ENCODE results near the gene PIK3C2G. TPM values are rescaled to one million over a fixed set of nuclear protein-coding genes. Genes with fewer than 3 reads are reported as not detected.

PIK3C2G gene
- total and polyA plus RNA-seq, 2 of the 13 experiments (the other 11 are each of a cell fraction or from before 2014, with no cell fraction given): not detected

DNA sequence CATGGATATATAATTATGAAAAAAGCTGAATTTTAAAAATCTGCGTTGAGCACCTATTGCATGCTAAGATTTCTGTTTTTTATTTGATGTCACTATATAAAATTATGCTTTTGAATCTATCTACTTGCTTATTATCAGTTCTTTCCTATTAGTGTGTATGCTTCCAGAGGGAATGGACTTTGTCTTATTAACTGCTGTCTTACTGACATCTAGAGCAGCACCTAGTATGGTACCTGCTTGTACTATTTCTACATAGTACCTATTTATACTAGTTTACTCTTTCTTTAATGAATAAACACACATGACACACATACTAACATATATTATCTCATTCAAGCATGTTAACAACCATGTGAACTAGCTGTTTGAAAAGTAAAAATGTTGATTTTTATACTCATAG is 38.6 kb upstream of the PIK3C2G start:
- no peak overlapping the region for H2AFZ ChIP-seq (ENCODE audit: low read length)
- ChIA-PET POLR2A (no interaction called here), CTCF (ENCODE audit: low intra/inter-chr PET ratio, low total read pairs) (no interaction called here)
- DNase-seq (ENCODE audit: low spot score): no peak
- no peak for ATAC-seq
- TF ChIP-seq RORA (CRISPR knock-in tag; IDR thresholded peaks at IDR 0.05) (no peak), PRMT3 (CRISPR knock-in tag; IDR thresholded peaks at IDR 0.05; ENCODE audit: borderline replicate concordance, low read depth) (no peak), ZNF792 (CRISPR knock-in tag; IDR thresholded peaks at IDR 0.05) (no peak), ZNF790 (CRISPR knock-in tag; IDR thresholded peaks at IDR 0.05; ENCODE audit: borderline replicate concordance) (no peak), KDM2A (CRISPR knock-in tag; IDR thresholded peaks at IDR 0.05; ENCODE audit: borderline replicate concordance, low read depth) (no peak), ZBTB1 (CRISPR knock-in tag; IDR thresholded peaks at IDR 0.05; ENCODE audit: borderline replicate concordance) (no peak), ZNF138 (CRISPR knock-in tag; IDR thresholded peaks at IDR 0.05; ENCODE audit: low read depth) (no peak), MIER2 (CRISPR knock-in tag; IDR thresholded peaks at IDR 0.05) (no peak), TP53 (CRISPR knock-in tag; conservative IDR thresholded peaks at IDR 0.05) (no peak)
- TF ChIP-seq, protein P1, sequence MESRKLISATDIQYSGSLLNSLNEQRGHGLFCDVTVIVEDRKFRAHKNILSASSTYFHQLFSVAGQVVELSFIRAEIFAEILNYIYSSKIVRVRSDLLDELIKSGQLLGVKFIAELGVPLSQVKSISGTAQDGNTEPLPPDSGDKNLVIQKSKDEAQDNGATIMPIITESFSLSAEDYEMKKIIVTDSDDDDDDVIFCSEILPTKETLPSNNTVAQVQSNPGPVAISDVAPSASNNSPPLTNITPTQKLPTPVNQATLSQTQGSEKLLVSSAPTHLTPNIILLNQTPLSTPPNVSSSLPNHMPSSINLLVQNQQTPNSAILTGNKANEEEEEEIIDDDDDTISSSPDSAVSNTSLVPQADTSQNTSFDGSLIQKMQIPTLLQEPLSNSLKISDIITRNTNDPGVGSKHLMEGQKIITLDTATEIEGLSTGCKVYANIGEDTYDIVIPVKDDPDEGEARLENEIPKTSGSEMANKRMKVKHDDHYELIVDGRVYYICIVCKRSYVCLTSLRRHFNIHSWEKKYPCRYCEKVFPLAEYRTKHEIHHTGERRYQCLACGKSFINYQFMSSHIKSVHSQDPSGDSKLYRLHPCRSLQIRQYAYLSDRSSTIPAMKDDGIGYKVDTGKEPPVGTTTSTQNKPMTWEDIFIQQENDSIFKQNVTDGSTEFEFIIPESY (CRISPR knock-in tag; IDR thresholded peaks at IDR 0.05): no peak
- TF ChIP-seq, protein P2, sequence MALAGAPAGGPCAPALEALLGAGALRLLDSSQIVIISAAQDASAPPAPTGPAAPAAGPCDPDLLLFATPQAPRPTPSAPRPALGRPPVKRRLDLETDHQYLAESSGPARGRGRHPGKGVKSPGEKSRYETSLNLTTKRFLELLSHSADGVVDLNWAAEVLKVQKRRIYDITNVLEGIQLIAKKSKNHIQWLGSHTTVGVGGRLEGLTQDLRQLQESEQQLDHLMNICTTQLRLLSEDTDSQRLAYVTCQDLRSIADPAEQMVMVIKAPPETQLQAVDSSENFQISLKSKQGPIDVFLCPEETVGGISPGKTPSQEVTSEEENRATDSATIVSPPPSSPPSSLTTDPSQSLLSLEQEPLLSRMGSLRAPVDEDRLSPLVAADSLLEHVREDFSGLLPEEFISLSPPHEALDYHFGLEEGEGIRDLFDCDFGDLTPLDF (CRISPR knock-in tag; IDR thresholded peaks at IDR 0.05): no peak
- TF ChIP-seq, protein P3, sequence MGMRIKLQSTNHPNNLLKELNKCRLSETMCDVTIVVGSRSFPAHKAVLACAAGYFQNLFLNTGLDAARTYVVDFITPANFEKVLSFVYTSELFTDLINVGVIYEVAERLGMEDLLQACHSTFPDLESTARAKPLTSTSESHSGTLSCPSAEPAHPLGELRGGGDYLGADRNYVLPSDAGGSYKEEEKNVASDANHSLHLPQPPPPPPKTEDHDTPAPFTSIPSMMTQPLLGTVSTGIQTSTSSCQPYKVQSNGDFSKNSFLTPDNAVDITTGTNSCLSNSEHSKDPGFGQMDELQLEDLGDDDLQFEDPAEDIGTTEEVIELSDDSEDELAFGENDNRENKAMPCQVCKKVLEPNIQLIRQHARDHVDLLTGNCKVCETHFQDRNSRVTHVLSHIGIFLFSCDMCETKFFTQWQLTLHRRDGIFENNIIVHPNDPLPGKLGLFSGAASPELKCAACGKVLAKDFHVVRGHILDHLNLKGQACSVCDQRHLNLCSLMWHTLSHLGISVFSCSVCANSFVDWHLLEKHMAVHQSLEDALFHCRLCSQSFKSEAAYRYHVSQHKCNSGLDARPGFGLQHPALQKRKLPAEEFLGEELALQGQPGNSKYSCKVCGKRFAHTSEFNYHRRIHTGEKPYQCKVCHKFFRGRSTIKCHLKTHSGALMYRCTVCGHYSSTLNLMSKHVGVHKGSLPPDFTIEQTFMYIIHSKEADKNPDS (CRISPR knock-in tag; IDR thresholded peaks at IDR 0.05): no peak
- TF ChIP-seq, protein P4, sequence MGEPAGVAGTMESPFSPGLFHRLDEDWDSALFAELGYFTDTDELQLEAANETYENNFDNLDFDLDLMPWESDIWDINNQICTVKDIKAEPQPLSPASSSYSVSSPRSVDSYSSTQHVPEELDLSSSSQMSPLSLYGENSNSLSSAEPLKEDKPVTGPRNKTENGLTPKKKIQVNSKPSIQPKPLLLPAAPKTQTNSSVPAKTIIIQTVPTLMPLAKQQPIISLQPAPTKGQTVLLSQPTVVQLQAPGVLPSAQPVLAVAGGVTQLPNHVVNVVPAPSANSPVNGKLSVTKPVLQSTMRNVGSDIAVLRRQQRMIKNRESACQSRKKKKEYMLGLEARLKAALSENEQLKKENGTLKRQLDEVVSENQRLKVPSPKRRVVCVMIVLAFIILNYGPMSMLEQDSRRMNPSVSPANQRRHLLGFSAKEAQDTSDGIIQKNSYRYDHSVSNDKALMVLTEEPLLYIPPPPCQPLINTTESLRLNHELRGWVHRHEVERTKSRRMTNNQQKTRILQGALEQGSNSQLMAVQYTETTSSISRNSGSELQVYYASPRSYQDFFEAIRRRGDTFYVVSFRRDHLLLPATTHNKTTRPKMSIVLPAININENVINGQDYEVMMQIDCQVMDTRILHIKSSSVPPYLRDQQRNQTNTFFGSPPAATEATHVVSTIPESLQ (CRISPR knock-in tag; conservative IDR thresholded peaks at IDR 0.05): no peak
- TF ChIP-seq, protein P5, sequence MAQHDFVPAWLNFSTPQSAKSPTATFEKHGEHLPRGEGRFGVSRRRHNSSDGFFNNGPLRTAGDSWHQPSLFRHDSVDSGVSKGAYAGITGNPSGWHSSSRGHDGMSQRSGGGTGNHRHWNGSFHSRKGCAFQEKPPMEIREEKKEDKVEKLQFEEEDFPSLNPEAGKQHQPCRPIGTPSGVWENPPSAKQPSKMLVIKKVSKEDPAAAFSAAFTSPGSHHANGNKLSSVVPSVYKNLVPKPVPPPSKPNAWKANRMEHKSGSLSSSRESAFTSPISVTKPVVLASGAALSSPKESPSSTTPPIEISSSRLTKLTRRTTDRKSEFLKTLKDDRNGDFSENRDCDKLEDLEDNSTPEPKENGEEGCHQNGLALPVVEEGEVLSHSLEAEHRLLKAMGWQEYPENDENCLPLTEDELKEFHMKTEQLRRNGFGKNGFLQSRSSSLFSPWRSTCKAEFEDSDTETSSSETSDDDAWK (CRISPR knock-in tag; IDR thresholded peaks at IDR 0.05): no peak
- H3K79me2 ChIP-seq (ENCODE audit: insufficient read depth, low read length): no peaks in the 10 kb centered on the region
- H3K4me2 ChIP-seq (ENCODE audit: low read depth, low read length): no peak overlapping the region
- H3K27me3 ChIP-seq (ENCODE audit: control insufficient read depth in 1 of 2, insufficient read depth in 2 of 2, low read length in 2 of 2): no peaks in the 10 kb centered on the region; a peak in 1 of 5 replicates
- H3K4me3 ChIP-seq (replicated peaks in 1 of 3; ENCODE audit: insufficient read depth in 1 of 3, low read depth in 2 of 3, low read length in 3 of 3): no peak overlapping the region
- no peaks in the 10 kb centered on the region for H3K4me1 ChIP-seq (ENCODE audit: insufficient read depth, low read length)
- no peaks in the 10 kb centered on the region for H4K20me1 ChIP-seq (ENCODE audit: insufficient read depth, low read length)
- H3K36me3 ChIP-seq (replicated peaks in 1 of 2; ENCODE audit: control insufficient read depth in 1 of 2, insufficient read depth in 2 of 2, low read length in 2 of 2): no peaks in the 10 kb centered on the region
- intact Hi-C loops (cut with micrococcal nuclease; ENCODE audit: unreplicated experiment): no loop called here
- no TSS peak for BruUV-seq (replicated peaks)
- H3K27ac ChIP-seq (ENCODE audit: extremely low read length, insufficient read depth, low read length): no peak overlapping the region
- in situ Hi-C loops (cut with HindIII; ENCODE audit: extremely low pct_ligation_motif_present, low pct_unique_long_range_greater_than_20kb): no loop called here
- H3K9ac ChIP-seq (ENCODE audit: insufficient read depth, low read depth, low read length): no peak overlapping the region
- WGBS (ENCODE audit: low lambda C conversion rate): 42% methylated on average over 1 of the region's 1 CpG
- H3K9me3 ChIP-seq (ENCODE audit: low read length): no peaks in the 10 kb centered on the region
- no peak for FAIRE-seq
